OCI-LY3 (cell line): Measurements from ENCODE around the gene NMT1.

Source experiments
- EZH2phosphoT487 ChIP-seq: fragments of 200-600 bp; shearing (Covaris generic); IDR thresholded peaks from 2 replicates; pipeline ENCODE4 v1.6.1; 2018; ENCODE audit warnings: antibody characterized with exemption, mixed run types, low read depth
- TF ChIP-seq, protein P1 (sequence below): fragments of 200-600, 300-600 bp; sonication (generic); IDR thresholded peaks from 2 replicates; pipeline ENCODE4 v1.5.1; 2014; ENCODE audit warnings: antibody characterized with exemption, low read length, low read depth

DNA sequence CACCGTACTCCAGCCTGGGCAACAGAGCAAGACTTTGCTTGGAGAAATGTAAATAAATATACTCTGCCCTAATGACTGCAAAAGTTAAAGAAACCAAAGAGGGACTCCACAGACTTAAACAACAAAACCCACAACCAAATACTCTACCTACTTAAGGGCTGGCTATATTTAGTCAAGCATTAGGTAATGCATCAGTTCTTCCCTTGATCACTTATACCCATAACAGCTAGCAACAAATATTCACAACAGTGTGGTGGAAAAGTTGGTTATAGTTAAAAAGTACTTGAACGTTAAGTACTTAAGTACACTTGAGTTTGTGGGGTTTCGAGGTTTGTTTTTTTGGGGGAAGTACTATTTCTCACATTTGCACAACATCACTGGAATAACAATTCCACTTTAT is 95.1 kb downstream of the NMT1 start:
- TF ChIP-seq, protein P1, sequence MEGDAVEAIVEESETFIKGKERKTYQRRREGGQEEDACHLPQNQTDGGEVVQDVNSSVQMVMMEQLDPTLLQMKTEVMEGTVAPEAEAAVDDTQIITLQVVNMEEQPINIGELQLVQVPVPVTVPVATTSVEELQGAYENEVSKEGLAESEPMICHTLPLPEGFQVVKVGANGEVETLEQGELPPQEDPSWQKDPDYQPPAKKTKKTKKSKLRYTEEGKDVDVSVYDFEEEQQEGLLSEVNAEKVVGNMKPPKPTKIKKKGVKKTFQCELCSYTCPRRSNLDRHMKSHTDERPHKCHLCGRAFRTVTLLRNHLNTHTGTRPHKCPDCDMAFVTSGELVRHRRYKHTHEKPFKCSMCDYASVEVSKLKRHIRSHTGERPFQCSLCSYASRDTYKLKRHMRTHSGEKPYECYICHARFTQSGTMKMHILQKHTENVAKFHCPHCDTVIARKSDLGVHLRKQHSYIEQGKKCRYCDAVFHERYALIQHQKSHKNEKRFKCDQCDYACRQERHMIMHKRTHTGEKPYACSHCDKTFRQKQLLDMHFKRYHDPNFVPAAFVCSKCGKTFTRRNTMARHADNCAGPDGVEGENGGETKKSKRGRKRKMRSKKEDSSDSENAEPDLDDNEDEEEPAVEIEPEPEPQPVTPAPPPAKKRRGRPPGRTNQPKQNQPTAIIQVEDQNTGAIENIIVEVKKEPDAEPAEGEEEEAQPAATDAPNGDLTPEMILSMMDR = no peak
- no peak for TF ChIP-seq EZH2phosphoT487
